AG08396 (cell line): Measurements from ENCODE around the gene MYO1D.

Experiments
- DNase-seq: peaks from one replicate; pipeline ENCODE4 v3.0.0; 2012; ENCODE audit warnings: low spot score, mixed read lengths

MYO1D gene

GRCh38 chr17:32625971-32626370 is 251.0 kb downstream of the MYO1D start:
- DNase-seq, result no peak

GRCh38 chr17:32623196-32623595 is 253.7 kb downstream of the MYO1D start:
- no peak for DNase-seq

GRCh38 chr17:32622540-32622939 is 254.4 kb downstream of the MYO1D start:
- DNase-seq, result no peak

- DNase-seq, result no peak
These were observed 255.2 kb downstream of the MYO1D start for GRCh38 chr17:32621612-32622312.

DNA sequence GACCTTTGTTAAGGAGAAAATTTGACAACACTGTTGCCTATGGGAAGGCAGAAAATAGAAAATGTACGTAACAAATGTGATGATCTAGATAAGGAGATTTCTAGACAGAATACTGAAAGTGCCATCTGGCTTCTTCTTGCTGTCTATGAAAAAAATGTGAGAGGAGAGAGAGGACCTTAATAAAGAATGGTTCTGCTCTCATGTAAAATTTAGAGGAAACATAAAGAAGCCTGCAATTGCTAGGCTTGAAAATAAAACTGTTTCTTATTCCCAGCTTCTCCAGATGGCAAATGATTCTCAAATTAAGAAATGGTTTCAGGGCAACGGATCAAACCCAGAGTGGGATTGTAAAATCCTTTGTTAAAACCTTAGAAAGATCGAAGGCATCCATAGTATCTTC is 261.6 kb downstream of the MYO1D start:
- no peak for DNase-seq

DNA sequence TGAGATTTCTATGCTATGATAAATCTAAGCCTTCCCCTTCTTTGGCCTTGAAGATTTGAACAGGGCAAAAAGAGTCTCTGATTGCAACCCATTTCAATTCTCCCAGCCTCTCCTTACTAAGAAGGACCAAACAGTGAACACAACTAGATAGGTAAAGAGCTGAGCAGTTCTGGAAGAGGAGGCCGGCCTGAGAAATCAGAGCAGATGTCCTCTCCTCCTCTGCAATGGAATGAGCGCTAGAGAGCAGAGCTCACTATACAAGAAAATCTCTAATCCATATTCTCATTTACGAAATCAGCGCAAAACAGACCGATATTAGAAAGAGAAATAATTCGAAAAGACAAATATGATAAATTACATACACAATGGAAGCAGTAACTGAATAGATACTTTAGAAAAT is 266.0 kb downstream of the MYO1D start:
- DNase-seq, result no peak

DNA sequence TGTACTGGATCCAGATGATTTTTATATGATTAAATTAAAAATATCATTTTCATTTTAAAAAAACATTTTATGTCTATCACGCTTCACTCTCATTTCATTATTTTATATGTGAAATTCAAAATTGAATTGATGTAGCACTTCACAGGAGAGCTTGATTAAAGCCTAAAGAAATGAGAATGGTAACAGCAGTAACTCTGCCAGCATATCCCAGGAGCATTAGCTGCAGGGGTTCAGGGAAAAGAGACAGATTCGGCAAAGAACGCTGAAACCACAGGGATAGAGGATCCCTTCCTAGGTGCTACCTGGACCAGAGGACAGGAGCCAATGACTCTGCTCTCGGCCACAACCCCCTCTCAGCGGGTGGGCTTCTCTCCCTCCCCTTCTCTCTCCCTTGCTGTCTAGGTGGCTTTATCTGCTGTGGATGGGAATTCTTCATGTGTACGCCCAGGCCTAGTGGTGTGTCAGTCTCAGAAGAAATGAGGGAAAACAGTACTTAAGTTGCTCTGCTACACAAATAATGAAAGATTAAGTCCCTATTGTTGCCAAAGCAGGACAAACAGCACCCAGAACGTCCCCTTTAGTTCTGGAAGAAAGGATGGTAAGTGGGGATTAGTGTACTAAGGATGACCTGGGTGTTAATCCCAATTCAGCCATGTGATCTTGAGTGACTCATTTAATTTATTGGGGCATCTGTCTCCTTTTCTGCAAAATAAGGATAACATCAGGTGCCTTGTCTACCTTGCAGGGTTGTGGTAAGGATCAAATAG is 266.9 kb downstream of the MYO1D start:
- DNase-seq, result no peak

DNA sequence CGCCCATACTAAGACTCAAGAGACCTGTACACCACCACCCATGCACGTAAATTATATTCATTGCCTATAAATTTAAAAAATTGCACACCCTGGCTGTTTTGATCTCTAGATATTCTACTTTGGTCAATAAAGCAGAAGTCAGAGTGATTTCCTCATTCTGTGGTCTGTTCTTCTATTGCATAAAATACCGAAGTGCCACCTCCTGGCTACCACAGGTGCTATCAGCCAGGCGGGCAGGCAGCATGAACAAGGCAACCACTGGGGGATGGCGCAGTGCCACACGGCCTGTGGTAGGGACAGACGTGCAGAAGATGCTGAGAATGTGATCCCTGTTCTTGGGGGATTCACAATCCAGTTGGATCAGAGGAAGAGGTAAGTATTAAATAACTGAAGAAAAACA is 267.8 kb downstream of the MYO1D start:
- DNase-seq, result no peak

- DNase-seq, result no peak
These were observed 268.7 kb downstream of the MYO1D start for GRCh38 chr17:32608267-32608666.

- no peak for DNase-seq
These were observed 272.0 kb downstream of the MYO1D start for GRCh38 chr17:32604966-32605365.

DNA sequence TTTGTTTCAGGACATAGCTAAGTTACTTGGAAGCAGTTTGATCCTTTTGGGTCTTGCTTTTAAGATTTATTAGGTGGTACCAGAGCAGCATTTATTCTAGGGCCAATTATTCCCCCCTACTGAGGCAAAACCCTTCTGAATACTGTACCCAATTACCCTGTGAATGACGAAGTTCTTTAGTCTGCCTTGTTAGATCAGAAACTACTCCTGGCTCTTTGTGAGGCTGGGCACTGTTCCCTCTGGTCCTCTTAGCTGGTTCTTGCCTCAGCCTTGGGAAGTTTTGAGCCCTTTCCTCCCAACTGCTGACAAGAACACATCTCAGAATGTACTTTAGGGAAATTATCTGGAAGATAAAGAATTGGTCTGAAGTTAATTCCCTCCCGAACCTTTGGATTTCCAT is 274.5 kb downstream of the MYO1D start:
- no peak for DNase-seq

DNA sequence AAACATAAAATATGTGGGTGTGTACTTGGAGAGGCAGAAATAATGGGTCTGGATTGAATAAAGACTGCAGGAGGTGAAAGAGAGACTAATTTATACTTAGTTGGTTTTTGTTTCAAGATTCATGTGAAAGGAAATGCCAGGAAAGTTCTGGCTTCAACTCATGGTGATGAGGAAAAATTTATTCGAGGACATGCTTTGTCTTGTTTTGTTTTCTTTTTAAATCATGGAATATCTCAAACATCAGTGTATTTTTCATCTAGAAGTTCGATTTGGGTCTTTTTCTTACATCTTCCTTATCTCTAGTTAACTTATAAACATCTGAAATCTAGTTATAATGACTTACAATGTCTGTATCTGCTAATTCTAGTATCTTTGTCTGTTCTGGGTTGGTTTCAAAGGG is 275.1 kb downstream of the MYO1D start:
- DNase-seq, result no peak

DNA sequence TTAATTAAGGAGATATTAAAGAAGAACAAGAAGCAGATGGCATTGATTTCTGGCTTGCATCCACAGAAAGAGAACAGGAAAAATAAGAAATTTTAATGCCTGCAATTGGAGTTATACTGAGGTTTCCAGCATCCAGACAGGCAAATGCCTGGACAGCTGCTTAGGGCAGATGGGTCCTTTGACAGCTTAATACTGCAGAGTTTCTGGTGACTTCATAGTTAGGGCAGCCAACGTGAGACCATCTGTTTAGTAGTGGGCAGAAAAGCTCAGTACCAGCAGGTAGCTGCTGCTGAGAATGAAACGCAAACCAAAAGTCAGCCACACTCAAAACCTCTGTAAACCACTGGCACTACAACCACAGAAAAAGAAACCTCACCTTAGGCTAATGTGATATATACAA is 280.3 kb downstream of the MYO1D start:
- no peak for DNase-seq

DNA sequence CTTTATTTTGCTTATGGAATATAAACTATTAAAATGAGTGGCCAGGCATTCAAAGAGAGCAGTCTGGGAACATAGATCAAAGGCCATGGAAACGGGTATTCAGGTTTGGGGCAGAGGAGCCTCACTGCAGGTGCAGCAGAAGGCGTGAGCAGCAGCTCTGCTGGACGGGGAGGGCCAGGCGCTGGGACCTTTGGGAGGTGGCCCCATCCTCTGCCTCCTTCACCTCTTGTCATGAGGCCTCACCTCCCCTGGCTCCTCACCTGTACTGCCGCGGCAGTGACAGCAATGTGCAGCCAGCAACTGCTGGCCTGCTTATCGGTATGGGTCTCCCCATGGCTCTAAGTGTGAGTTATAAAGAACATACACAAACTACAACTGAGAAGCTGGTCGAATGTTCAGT is 280.7 kb downstream of the MYO1D start:
- DNase-seq, result no peak

GRCh38 chr17:32593003-32593402 is 283.9 kb downstream of the MYO1D start:
- no peak for DNase-seq

DNA sequence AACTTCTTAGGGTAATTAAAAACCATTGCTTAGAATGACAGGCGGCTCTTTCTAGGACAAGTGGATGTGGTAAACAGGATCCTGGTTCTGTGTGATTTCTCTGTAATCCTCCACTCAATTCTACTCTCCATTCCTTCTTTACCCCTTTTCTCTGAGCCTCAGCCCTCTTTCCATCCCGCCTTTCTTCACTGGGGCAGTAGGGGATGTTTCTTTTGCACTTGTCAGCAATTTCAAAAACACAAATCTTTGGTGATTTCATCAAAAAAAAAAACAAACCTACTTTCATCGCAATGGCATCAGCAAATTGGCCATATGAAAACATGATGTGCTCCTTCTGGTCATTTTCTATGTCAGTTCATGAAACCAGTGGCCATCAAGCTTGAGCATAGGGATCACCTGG is 285.5 kb downstream of the MYO1D start:
- no peak for DNase-seq

DNA sequence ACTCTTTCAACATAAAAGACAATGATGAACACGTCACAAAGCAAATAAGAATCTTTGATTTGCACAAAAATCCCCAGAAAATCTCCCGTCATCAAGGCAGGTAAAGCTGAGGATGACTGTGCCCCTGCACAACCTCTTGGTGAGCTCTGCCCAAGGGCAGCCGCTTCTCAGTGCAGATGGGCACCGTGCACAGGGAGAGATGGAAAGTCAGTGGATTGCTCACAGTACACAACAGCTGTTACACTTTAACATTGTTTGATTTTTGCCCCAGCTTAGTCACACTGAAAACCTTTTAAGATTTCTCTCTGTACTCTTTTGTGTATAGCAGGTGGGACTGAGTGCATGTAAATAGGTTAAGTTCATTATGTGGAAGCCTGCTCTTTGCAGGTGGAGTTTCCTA is 285.9 kb downstream of the MYO1D start:
- DNase-seq, result no peak

- DNase-seq, result no peak
These were observed 287.9 kb downstream of the MYO1D start for GRCh38 chr17:32588982-32589381.

DNA sequence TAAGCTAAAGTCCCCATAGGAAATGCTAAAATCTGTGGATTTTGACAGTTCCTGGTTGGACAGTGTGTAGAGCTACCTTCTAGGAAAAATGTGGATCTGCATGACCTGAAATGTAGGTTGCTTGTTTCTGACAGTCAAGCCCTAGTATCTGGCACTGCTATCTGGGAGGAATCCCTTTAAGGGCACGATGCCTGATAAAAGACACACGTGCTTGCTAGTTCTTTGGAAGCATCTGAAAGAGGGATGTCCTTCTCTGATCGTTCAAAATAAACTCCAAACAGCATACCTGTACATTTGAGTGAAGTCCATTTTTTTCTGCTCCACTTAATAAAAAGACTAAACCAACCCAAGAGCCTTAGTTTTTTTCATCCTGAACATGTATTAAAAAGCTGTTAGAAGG is 288.8 kb downstream of the MYO1D start:
- DNase-seq, result no peak

DNA sequence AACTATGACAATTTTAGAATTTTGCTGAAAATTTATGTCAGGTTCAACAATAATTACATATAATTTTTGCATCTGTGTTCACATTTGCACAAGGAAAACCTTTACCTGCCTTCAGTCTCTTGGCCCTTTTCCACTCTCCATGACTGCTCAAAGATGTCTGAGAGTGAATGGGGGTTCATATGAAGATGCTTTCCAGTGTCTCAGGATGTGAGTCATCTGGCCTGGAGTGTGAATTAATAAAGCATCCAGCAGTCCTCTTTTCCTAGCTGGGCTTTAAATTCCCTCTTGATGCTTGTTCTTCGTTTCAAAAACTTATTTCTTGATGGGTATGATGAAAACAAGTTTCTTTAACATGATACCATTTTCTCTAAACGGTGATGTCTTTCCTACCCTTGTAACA is 290.3 kb downstream of the MYO1D start:
- no peak for DNase-seq

DNA sequence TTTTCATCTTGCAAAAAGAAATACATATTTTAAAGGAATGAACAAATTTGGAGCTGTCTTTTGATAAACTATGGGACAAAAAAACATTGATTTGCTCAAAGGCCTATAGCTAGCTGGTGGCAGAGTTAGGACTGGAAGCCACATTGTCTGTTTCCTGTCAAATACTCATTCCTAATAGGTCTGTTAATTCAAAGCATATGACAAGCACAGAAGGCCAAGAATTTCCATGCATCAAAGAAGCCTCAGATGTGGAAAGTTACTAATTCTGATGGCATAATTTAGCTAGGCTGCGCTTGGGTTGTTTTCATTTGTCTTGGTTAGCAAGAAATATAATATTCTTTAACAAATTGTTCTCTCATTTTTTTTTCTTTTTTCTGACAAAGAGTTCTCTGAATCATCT is 292.1 kb downstream of the MYO1D start:
- no peak for DNase-seq

DNA sequence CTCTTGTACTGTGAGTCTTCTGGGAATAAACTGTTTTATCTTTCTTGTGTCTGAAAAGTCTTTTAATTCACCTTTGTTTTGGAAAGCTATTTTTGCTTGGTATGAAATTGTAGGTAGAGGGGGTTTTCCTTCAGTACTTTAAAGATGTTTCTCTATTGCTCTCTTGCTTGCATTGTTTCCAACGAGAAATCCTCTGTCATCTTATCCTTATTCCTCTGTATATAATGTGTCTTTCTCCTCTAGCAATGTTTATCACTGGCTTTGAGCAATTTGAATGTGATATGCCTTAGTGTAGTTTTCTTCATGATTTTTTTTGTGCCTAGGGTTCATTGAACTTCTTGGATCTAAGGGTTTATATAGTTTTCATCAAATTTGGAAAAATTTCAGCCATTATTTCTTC is 293.9 kb downstream of the MYO1D start:
- no peak for DNase-seq

- DNase-seq, result no peak
These were observed 301.1 kb downstream of the MYO1D start for GRCh38 chr17:32575852-32576251.

GRCh38 chr17:32570081-32570396 is 306.9 kb downstream of the MYO1D start:
- no peak for DNase-seq
